MCF 10A (cell line): Measurements from ENCODE around the gene ASPRV1. TPM values are rescaled to one million over a fixed set of nuclear protein-coding genes. Genes with fewer than 3 reads are reported as not detected.
"Not testable (repeated sequence)": the region's sequence is repeated elsewhere in the genome, so short reads cannot be mapped to it uniquely, and the experiment has no call there.

Experiments used
- BruUV-seq: library from RNA; stranded (reverse); fragments of 400-500 nt; replicated peaks from 2 replicates; lab custom pipeline; 2021; lab: Mats Ljungman, UMichigan
- CTCF ChIA-PET: fragments of 300-600 bp; sonication (Branson Sonifier 250); formaldehyde crosslinking; extraction: SDS; loops from one replicate; lab custom pipeline; 2021; ENCODE audit warnings: antibody characterized with exemption, inconsistent platforms; lab: Yijun Ruan, JAX
- POLR2A ChIA-PET: fragments of 300-600, 350-650 bp; sonication (Branson Sonifier 250); formaldehyde crosslinking; extraction: SDS; loops from one replicate; lab custom pipeline; 2020; ENCODE audit warnings: antibody characterized with exemption, inconsistent platforms; lab: Yijun Ruan, JAX
- DNase-seq: peaks from one replicate; pipeline ENCODE4 v3.0.0-alpha.2; 2018; ENCODE audit not compliant: unreplicated experiment
- H3K27ac Mint-ChIP-seq: one replicate; pipeline ENCODE4 v1.8.0; 2022; ENCODE audit warnings: mild to moderate bottlenecking, low read depth, mixed read lengths; ENCODE audit not compliant: unreplicated experiment
- H3K27me3 Mint-ChIP-seq: one replicate; pipeline ENCODE4 v1.8.0; 2022; ENCODE audit warnings: mixed read lengths; ENCODE audit not compliant: insufficient read depth, unreplicated experiment
- H3K36me3 Mint-ChIP-seq: one replicate; pipeline ENCODE4 v1.8.0; 2022; ENCODE audit warnings: mild to moderate bottlenecking, moderate library complexity, mixed read lengths; ENCODE audit not compliant: insufficient read depth, unreplicated experiment
- H3K4me1 Mint-ChIP-seq: one replicate; pipeline ENCODE4 v1.8.0; 2022; ENCODE audit warnings: mixed read lengths; ENCODE audit not compliant: insufficient read depth, unreplicated experiment
- H3K4me3 Mint-ChIP-seq: one replicate; pipeline ENCODE4 v1.8.0; 2022; ENCODE audit warnings: mild to moderate bottlenecking, moderate library complexity, mixed read lengths; ENCODE audit not compliant: unreplicated experiment
- H3K9me3 Mint-ChIP-seq: one replicate; pipeline ENCODE4 v1.8.0; 2022; ENCODE audit warnings: mixed read lengths; ENCODE audit not compliant: unreplicated experiment
- CTCF ChIP-seq: fragments of 200-600 bp; IDR thresholded peaks from one replicate; pipeline ENCODE4 v1.8.0; 2022; ENCODE audit warnings: antibody characterized with exemption, mild to moderate bottlenecking; ENCODE audit not compliant: unreplicated experiment
- intact Hi-C: fragments of 100-400 bp; cut with micrococcal nuclease; formaldehyde crosslinking; loops from 2 replicates; pipeline ENCODE4 v1.14.1; 2022
- total RNA-seq: library from RNA; stranded (reverse); gene quantifications from 2 replicates; pipeline ENCODE4 v1.2.3, GENCODE V29; 2022

Gene ASPRV1
- total RNA-seq, 1 experiment from 2014 or later: 0.23 TPM

GRCh38 chr2:70003093-70003830 is 41.8 kb upstream of the ASPRV1 start:
- Mint-ChIP-seq H3K4me1 (peaks cover 7% of the 10 kb centered on the region), H3K9me3 (no peaks in the 10 kb centered on the region), H3K4me3 (no peak overlapping the region), H3K36me3 (no peaks in the 10 kb centered on the region), H3K27me3 (no peaks in the 10 kb centered on the region), H3K27ac (no peak overlapping the region)
- POLR2A ChIA-PET: no interaction called here
- no peak for DNase-seq
- CTCF ChIA-PET: no interaction called here
- TF ChIP-seq CTCF: no peak
- no TSS peak for BruUV-seq
- intact Hi-C loops: no loop called here

- Mint-ChIP-seq H3K36me3 (no peaks in the 10 kb centered on the region), H3K4me1 (peaks cover 13% of the 10 kb centered on the region), H3K9me3 (no peaks in the 10 kb centered on the region), H3K27ac (no peak overlapping the region), H3K4me3 (no peak overlapping the region), H3K27me3 (no peaks in the 10 kb centered on the region)
- TF ChIP-seq CTCF: no peak
- intact Hi-C loops: no loop called here
- ChIA-PET CTCF (no interaction called here), POLR2A (no interaction called here)
- no TSS peak for BruUV-seq
- no peak for DNase-seq
Measured at GRCh38 chr2:70002241-70002899, 40.9 kb upstream of the ASPRV1 start.

GRCh38 chr2:70000529-70000928 is 39.1 kb upstream of the ASPRV1 start:
- BruUV-seq, H3K4me3 Mint-ChIP-seq, H3K27me3 Mint-ChIP-seq, intact Hi-C loops, H3K9me3 Mint-ChIP-seq, H3K36me3 Mint-ChIP-seq, DNase-seq, H3K27ac Mint-ChIP-seq, CTCF ChIA-PET: not testable (repeated sequence)
- H3K4me1 Mint-ChIP-seq: peaks cover 18% of the 10 kb centered on the region
- POLR2A ChIA-PET: interaction anchor here (0.6 kb wide), 1 partner anchor 20 kb away, joined by 3 read pairs; no protein-coding TSS in a partner anchor

- H3K4me3 Mint-ChIP-seq: no peak overlapping the region
- H3K9me3 Mint-ChIP-seq: no peaks in the 10 kb centered on the region
- ChIA-PET POLR2A (no interaction called here), CTCF (interaction anchor here (0.6 kb wide), 2 partner anchors 8 to 180 kb away, joined by 3 read pairs; no protein-coding TSS in a partner anchor)
- no peak overlapping the region for H3K27ac Mint-ChIP-seq
- BruUV-seq: no TSS peak
- no peaks in the 10 kb centered on the region for H3K36me3 Mint-ChIP-seq
- intact Hi-C loops: loop anchor here (5.0 kb wide), 1 partner anchor 51 kb away; no protein-coding TSS in a partner anchor
- no peak for DNase-seq
- TF ChIP-seq CTCF: no peak
- H3K4me1 Mint-ChIP-seq: peaks cover 18% of the 10 kb centered on the region
- H3K27me3 Mint-ChIP-seq: no peaks in the 10 kb centered on the region
Measured at GRCh38 chr2:69998761-69999160, 37.3 kb upstream of the ASPRV1 start.
